Measurements from ENCODE around the gene FAM149A.

The FAM149A gene

GRCh38 chr4:186169945-186170802 lies 65.7 kb downstream of the FAM149A start:
- TF ChIP-seq CTCF (IDR thresholded peaks at IDR 0.05; ENCODE audit: extremely low read depth, missing control alignments): no peak
- no peak for DNase-seq (ENCODE audit: low spot score)

GRCh38 chr4:186170966-186171365 lies 66.5 kb downstream of the FAM149A start:
- DNase-seq (ENCODE audit: low spot score): no peak
- no peak for TF ChIP-seq CTCF (IDR thresholded peaks at IDR 0.05; ENCODE audit: extremely low read depth, missing control alignments)

GRCh38 chr4:186172546-186172945 lies 68.0 kb downstream of the FAM149A start:
- no peak for DNase-seq (ENCODE audit: low spot score)
- TF ChIP-seq CTCF (IDR thresholded peaks at IDR 0.05; ENCODE audit: extremely low read depth, missing control alignments): no peak

- DNase-seq (ENCODE audit: low spot score): no peak
- no peak for TF ChIP-seq CTCF (IDR thresholded peaks at IDR 0.05; ENCODE audit: extremely low read depth, missing control alignments)
Observed at GRCh38 chr4:186188107-186188506, 83.6 kb downstream of the FAM149A start.

GRCh38 chr4:186189656-186190055 lies 85.2 kb downstream of the FAM149A start:
- TF ChIP-seq CTCF (IDR thresholded peaks at IDR 0.05; ENCODE audit: extremely low read depth, missing control alignments): no peak
- no peak for DNase-seq (ENCODE audit: low spot score)

GRCh38 chr4:186190581-186191199 lies 86.2 kb downstream of the FAM149A start:
- no peak for TF ChIP-seq CTCF (IDR thresholded peaks at IDR 0.05; ENCODE audit: extremely low read depth, missing control alignments)
- DNase-seq (ENCODE audit: low spot score): peak; percentile 66
